MM.1S (cell line): ENCODE measurements around the gene RAB23.
A peak's percentile ranks its signal among the peaks of the same experiment; 100 is the strongest.

Source experiments
- DNase-seq: peaks from one replicate; pipeline ENCODE4 v3.0.0-alpha.2; 2015
- H2AFZ ChIP-seq: fragments of 300-600 bp; sonication (generic); 2 replicates; pipeline ENCODE4 v1.6.0; 2016; ENCODE audit warnings: antibody characterized with exemption, low read length
- H3F3A ChIP-seq: fragments of 300-600 bp; sonication (generic); 2 replicates; pipeline ENCODE4 v1.6.1; 2016; ENCODE audit warnings: mild to moderate bottlenecking, antibody characterized with exemption, low read length, moderate library complexity, mixed read lengths; ENCODE audit not compliant: insufficient read depth
- H3K27ac ChIP-seq: fragments of 300-600 bp; sonication (generic); 2 replicates; pipeline ENCODE4 v1.5.1; 2016; ENCODE audit warnings: mild to moderate bottlenecking, low read length
- H3K27me3 ChIP-seq: fragments of 300-600 bp; sonication (generic); replicated peaks from 2 replicates; pipeline ENCODE4 v1.6.0; 2016; ENCODE audit warnings: low read length; ENCODE audit not compliant: insufficient read depth
- H3K36me3 ChIP-seq: fragments of 300-600 bp; sonication (generic); replicated peaks from 2 replicates; pipeline ENCODE4 v1.6.1; 2016; ENCODE audit warnings: mild to moderate bottlenecking, low read length, mixed read lengths; ENCODE audit not compliant: insufficient read depth
- H3K4me1 ChIP-seq: fragments of 300-600 bp; sonication (generic); 2 replicates; pipeline ENCODE4 v1.6.1; 2016; ENCODE audit warnings: low read length, mixed read lengths
- H3K4me2 ChIP-seq: fragments of 300-600 bp; sonication (generic); 2 replicates; pipeline ENCODE4 v1.6.0; 2016; ENCODE audit warnings: low read depth, low read length
- H3K4me3 ChIP-seq: fragments of 300-600 bp; sonication (generic); 2 replicates; pipeline ENCODE4 v1.5.1; 2016; ENCODE audit warnings: low read length, mixed read lengths
- H3K79me2 ChIP-seq: fragments of 300-600 bp; sonication (generic); 2 replicates; pipeline ENCODE4 v1.6.1; 2016; ENCODE audit warnings: mixed run types, low read length, mixed read lengths
- H3K9ac ChIP-seq: fragments of 300-600 bp; sonication (generic); 2 replicates; pipeline ENCODE4 v1.6.1; 2016; ENCODE audit warnings: low read length, mixed read lengths
- H3K9me2 ChIP-seq: fragments of 300-600 bp; sonication (generic); replicated peaks from 2 replicates; pipeline ENCODE4 v1.6.1; 2016; ENCODE audit warnings: mild to moderate bottlenecking, low read length, mixed read lengths; ENCODE audit not compliant: insufficient read depth
- H3K9me3 ChIP-seq: fragments of 300-600 bp; sonication (generic); replicated peaks from 2 replicates; pipeline ENCODE4 v1.6.1; 2016; ENCODE audit warnings: mild to moderate bottlenecking, low read length, mixed read lengths; ENCODE audit not compliant: insufficient read depth
- H4K20me1 ChIP-seq: fragments of 300-600 bp; sonication (generic); 2 replicates; pipeline ENCODE4 v1.6.1; 2016; ENCODE audit warnings: mild to moderate bottlenecking, low read length, moderate library complexity, mixed read lengths; ENCODE audit not compliant: insufficient read depth
- CTCF ChIP-seq: fragments of 300-600 bp; sonication (generic); IDR thresholded peaks from 2 replicates; pipeline ENCODE4 v1.5.1; 2016; ENCODE audit warnings: antibody characterized with exemption, low read length, mixed read lengths
- EZH2 ChIP-seq: fragments of 300-600 bp; sonication (generic); optimal IDR thresholded peaks from 2 replicates; pipeline ENCODE3; 2017; ENCODE audit warnings: low read depth, mild to moderate bottlenecking, antibody characterized with exemption, low read length, mixed read lengths
- EZH2phosphoT487 ChIP-seq: fragments of 300-600 bp; sonication (generic); IDR thresholded peaks from 2 replicates; pipeline ENCODE4 v1.6.1; 2018; ENCODE audit warnings: antibody characterized with exemption, low read length

The RAB23 gene

DNA sequence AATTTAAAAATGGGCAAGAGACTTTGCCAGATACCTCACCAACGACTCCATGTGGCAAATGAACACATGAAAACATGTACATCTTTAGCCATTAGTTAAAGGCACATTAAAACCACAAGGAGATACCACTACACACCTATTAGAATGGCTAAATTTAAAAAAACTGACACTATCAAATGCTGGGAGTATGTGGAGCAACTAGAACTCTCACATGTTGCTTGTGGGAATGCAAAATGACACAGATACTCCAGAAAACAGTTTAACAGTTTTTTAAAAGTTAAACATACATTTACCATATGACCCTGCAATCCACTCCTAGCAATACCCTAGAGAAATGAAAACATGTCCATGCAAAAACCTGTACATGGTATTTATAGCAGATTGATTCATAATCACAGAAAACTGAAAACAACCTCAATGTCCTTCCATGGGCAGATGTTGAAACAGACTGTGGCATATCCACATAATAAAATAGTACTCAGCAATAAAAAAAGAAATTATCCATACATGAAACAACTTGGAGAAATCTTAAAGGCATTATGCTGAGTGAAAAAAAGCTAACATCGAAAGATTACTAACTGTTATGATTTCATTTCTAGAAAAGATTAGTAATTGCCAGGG is 1.9 kb downstream of the RAB23 start:
- Histone ChIP-seq H3K27ac (no peak overlapping the region), H3K27me3 (no peaks in the 10 kb centered on the region), H3K4me3 (no peak overlapping the region), H3K36me3 (no peaks in the 10 kb centered on the region), H3K9me2 (no peaks in the 10 kb centered on the region), H3F3A (no peaks in the 10 kb centered on the region), H3K4me1 (peaks cover 6% of the 10 kb centered on the region; the same call in 1 of the 2 replicates), H3K4me2 (no peak overlapping the region), H4K20me1 (no peaks in the 10 kb centered on the region), H3K9me3 (no peaks in the 10 kb centered on the region), H3K79me2 (peaks cover 50% of the 10 kb centered on the region), H2AFZ (no peak overlapping the region), H3K9ac (no peak overlapping the region)
- no peak for DNase-seq
- TF ChIP-seq EZH2 = no peak
- TF ChIP-seq CTCF = no peak
- no peak for TF ChIP-seq EZH2phosphoT487

GRCh38 chr6:57217270-57217669 is 4.8 kb downstream of the RAB23 start:
- H3K27me3 ChIP-seq = no peaks in the 10 kb centered on the region
- H3K36me3 ChIP-seq = no peaks in the 10 kb centered on the region
- H3K27ac ChIP-seq = no peak overlapping the region
- H3K4me1 ChIP-seq = peaks cover 6% of the 10 kb centered on the region; the same call in 1 of the 2 replicates
- no peaks in the 10 kb centered on the region for H4K20me1 ChIP-seq
- no peaks in the 10 kb centered on the region for H3K9me3 ChIP-seq
- H3K4me3 ChIP-seq = no peak overlapping the region
- no peak for DNase-seq
- H3F3A ChIP-seq = no peaks in the 10 kb centered on the region
- TF ChIP-seq EZH2 = no peak
- TF ChIP-seq CTCF = no peak
- TF ChIP-seq EZH2phosphoT487 = no peak
- no peak overlapping the region; the same call in 1 of the 2 replicates for H3K4me2 ChIP-seq
- H2AFZ ChIP-seq = no peak overlapping the region
- no peak overlapping the region for H3K9ac ChIP-seq
- no peaks in the 10 kb centered on the region for H3K9me2 ChIP-seq
- H3K79me2 ChIP-seq = peaks cover 51% of the 10 kb centered on the region

GRCh38 chr6:57216235-57217101 is 5.6 kb downstream of the RAB23 start:
- no peak for DNase-seq
- H3K9ac ChIP-seq = no peak overlapping the region
- H3K4me3 ChIP-seq = no peak overlapping the region
- peaks cover 6% of the 10 kb centered on the region; the same call in 1 of the 2 replicates for H3K4me1 ChIP-seq
- H3K4me2 ChIP-seq = no peak overlapping the region
- H3K27me3 ChIP-seq = no peaks in the 10 kb centered on the region
- peaks cover 51% of the 10 kb centered on the region for H3K79me2 ChIP-seq
- no peaks in the 10 kb centered on the region for H3K9me3 ChIP-seq
- no peaks in the 10 kb centered on the region for H4K20me1 ChIP-seq
- TF ChIP-seq EZH2 (no peak), CTCF (peak; percentile 23), EZH2phosphoT487 (no peak)
- H3K27ac ChIP-seq = no peak overlapping the region
- no peaks in the 10 kb centered on the region for H3K9me2 ChIP-seq
- no peaks in the 10 kb centered on the region for H3K36me3 ChIP-seq
- no peaks in the 10 kb centered on the region for H3F3A ChIP-seq
- H2AFZ ChIP-seq = no peak overlapping the region
